GM19238 (cell line): ENCODE data around the gene ZFP62.

ENCODE experiments used
- DNase-seq: peaks from one replicate; pipeline ENCODE4 v3.0.0; 2011; ENCODE audit warnings: low spot score; ENCODE audit not compliant: insufficient read length

Gene ZFP62

GRCh38 chr5:180868960-180869359, 7.9 kb upstream of the ZFP62 start:
- DNase-seq = peak; percentile 16

- DNase-seq = no peak
Observed at GRCh38 chr5:180866985-180867384, 5.9 kb upstream of the ZFP62 start.

DNA sequence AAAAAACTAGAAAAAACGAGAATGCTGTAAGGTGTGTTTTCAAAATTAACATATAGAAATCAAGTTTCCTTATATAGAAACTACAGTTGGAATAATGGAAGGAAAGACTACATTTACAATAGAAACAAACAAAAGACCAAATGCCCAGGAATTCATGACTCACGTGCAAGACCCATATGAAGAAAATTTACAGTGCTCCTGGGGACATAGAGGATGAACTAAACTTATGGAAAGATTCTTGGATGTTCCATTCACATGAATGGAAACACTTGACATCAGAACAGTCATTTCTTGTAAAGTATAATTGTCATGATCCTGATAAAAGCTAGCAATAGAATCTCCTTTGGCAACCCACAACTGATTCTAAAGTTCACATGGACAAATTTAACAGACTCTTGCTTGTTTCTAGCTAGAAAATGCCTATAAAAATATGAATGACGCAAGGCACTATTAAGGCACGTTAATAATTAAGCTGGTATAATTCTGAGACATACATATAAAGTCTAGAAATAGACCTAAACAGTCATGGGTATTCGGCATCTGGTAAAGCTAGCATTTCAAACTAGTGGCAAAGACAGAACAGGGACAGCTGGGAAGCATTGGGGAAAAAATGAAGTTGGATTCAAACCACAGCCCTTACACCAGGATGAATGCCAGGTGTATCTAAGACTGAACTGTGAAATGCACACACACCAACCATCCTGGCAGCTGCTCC, 5.1 kb upstream of the ZFP62 start:
- DNase-seq = no peak

DNA sequence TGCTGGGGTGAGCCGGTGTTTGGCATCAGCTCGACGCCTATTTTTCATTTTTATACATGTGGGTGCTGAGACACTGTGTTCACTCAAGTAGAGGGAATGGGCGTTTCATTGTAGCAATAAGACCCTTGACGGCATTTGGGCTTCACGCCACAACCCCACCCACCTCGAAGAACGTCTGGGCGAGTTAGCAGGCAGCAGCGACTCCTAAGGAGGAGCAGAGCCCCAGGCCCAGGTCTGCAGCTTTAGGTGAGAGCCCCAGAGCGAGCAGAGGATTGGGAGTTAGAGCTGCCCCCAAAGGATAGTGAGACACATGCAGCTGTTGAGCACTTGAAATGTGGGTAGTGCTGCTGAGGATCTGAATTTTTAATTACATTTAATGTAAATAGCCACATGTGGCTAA, 1.6 kb upstream of the ZFP62 start:
- no peak for DNase-seq

DNA sequence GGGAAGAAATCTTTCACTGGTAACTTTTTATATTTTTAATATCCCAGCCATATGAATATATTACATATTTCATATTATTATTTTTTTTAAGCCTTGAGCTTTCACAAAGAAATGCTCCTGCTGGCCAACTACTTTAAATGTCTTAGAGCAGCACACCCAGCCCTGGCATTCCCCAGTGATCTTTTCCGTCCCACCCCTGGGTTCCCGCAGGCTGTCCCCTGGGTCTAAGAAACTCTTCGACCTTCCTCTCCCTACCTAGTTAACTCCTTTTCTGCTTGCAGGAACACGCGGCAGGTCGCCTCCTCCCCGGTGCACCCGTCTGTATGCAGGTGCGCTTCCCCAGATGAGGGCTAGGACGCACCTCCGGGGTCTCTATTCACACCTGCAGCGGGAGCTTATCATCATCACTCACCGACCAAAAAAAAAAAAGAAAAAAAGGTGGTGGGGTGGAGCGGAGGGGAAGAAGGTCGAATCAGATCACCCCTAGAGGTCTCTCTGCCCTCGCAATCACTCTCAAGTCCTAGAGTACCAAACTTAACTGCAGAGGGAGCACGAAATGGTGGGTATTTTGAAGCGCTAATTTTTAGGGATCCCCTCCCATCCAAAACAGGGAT, 696 bp downstream of the ZFP62 start:
- peak; percentile 55 for DNase-seq

- DNase-seq = no peak
Observed at GRCh38 chr5:180858586-180858985, 2.5 kb downstream of the ZFP62 start.

DNA sequence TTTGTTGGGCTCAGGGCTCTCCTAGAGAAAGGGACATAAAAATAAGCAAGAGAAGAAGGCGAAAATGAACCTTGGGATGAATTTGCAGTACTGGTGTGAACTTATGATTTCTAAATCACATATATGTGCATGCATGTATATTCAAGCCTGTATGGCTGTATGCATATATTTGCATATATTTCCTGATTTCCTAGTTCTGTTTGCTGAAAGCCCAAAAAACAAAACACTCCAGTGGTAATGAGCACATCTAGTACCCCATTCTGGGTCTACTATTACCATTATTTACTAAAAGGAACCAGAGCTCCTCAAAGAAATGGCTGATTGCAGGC, 7.3 kb downstream of the ZFP62 start:
- DNase-seq = no peak

DNA sequence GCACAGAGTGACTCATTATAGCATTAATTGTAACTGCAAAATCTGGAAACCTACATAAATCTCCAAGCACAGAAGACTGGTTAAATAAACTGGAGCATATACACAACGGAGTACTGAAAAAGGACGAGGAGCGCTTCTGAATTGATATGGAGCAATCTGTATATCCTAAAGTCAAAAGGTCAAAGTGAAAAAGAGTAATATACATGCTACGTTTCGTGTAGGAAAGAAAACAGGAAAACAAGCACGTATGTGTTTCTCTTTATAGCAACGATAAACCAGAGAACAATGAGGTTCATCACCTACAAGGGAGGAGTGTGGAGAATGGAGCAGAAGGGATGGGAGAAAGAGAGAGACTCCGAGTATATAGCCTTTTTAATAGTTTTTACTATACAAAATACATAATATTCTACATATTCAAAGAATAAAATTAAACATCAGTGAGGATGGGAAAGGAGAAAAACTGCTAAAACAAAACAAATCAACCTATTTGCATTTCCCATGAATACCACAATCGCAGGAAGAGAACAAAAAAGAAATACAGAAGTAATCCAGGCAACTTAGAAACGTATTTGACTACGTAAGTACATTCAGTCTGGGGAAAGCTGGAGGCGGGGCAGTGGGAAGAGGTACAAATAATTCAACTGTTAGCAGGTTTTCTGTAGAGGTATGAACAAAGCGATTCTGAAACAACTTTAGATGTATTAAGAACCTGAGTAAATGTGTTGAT, 7.8 kb downstream of the ZFP62 start:
- DNase-seq = no peak

GRCh38 chr5:180852495-180852894, 8.6 kb downstream of the ZFP62 start:
- no peak for DNase-seq

DNA sequence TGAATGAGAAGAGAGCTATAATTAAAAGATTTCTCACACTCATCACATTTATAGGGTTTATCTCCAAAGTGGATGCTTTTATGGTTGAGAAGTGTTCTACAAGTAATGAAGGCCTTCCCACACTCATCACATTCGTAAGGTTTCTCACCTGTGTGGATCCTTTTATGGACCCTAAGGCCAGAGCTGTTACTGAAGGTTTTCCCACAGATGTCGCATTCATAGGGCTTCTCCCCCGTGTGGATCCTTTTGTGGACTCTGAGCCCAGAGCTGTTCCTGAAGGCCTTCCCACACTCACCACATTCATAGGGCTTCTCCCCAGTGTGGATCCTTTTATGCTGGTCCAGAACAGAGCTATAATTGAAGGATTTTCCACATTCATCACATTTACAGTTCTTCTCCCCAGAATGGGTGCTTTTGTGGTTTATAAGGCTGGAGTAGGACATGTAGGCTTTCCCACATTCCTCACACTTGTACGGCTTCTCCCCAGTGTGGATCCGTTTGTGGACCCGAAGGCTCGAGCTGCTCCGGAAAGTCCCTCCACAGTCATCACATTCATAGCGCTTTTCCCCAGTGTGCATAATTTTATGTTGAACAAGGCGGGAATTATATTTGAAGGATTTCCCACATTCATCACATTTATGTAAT, 10.5 kb downstream of the ZFP62 start:
- no peak for DNase-seq

DNA sequence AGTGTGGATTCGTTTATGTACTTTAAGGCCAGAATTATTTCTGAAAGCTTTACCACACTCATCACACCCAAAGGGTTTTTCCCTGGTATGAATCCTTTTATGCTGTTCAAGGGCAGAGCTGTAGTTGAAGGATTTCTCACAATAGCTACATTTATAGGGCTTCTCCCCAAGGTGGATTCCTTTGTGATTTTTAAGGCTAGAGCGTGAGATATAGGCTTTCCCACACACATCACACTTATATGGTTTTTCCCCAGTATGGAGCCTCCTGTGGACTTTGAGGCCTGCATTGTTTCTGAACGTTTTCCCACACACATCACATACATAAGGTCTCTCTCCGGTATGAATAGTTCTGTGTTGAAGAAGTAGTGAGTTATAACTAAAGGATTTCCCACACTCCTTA, 11.2 kb downstream of the ZFP62 start:
- no peak for DNase-seq

DNA sequence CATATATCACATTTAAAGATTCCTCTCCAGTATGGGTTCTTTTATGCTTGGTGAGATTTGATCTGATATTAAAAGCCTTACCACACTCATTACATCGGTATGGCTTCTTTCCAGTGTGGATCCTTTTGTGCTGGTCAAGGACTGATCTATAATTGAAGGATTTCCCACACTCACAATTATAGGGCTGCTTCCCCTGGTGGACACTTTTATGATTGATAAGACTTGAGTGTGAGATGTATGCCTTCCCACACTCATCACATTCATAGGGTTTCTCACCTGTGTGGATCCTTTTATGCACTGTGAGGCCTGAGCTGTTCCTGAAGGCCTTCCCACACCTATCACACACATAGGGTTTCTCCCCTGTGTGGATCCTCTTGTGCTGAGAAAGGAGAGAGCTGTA, 12.2 kb downstream of the ZFP62 start:
- no peak for DNase-seq

GRCh38 chr5:180848265-180848664, 12.8 kb downstream of the ZFP62 start:
- no peak for DNase-seq

DNA sequence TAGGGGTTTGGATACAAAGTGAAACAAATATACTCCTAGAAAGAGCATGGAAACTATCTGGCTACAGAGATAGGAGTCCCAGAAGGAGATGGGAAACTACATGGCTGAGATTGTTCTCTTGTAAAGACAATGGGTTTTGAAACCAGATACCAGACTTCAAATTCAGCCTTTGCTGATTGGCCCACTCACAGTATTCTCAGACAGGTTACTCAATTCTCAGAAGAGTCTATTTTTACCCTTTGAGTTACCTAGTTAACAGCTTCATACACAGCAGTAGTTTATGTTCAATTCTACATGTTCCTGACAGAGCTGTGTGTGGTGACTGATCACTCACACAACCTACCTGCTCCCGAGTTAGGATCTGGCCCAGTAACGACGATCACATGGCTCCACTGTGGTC, 14.1 kb downstream of the ZFP62 start:
- no peak for DNase-seq

DNA sequence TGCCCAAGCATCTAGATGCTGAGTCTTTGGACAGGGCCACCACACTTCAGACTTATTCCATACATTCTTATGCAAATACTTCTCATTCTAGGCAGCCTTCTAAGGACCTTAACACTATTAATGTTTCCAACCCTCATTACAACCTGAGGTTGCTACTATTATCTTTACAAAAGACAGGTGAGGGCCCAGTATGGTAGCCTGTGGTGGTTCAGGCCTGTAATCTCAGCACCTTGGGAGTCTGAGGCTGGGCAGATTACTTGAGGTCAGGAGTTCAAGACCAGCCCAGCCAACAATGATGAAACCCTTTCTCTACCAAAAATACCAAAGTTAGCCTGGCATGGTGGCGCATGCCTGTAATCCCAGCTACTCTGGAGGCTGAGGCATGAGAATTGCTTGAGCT, 16.2 kb downstream of the ZFP62 start:
- no peak for DNase-seq

DNA sequence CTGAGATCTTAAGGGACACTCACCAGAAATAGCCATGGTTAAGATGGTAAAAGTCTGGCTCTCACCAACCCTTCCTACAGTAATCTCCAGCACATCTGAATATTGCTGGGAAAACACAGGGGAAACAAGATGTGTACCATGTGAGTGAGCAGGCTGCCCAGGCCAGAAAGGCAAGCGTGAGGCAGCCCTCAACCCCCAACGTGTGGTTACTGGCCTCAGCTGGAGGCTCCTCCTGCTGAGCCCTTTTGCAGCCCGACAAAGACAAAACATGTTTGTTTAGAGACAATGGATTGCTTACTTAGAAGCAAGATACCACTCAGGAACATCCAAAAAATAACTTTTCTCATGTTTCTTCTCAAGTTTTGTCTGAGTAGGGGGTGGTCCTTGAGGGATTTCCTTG, 16.6 kb downstream of the ZFP62 start:
- DNase-seq = no peak

DNA sequence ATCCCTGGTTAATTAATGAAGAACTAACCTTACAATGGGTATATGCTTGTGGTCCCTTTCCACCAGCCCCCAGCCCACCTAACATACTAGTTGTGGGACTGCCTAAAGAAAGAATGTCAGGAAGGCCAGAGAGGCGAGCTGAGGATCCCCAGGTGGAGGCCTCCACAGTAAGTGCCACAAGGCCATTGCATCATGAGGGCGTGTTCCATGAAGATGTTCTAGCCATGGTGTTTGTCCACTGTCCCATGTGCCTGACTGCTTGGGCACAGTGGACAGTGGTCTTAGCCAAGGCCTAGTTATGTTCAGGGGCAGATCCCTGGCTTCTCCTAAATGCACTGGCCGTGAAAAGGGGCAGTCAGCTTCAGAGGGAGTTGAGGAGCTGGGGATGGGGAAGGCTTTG, 21.1 kb downstream of the ZFP62 start:
- DNase-seq = no peak

DNA sequence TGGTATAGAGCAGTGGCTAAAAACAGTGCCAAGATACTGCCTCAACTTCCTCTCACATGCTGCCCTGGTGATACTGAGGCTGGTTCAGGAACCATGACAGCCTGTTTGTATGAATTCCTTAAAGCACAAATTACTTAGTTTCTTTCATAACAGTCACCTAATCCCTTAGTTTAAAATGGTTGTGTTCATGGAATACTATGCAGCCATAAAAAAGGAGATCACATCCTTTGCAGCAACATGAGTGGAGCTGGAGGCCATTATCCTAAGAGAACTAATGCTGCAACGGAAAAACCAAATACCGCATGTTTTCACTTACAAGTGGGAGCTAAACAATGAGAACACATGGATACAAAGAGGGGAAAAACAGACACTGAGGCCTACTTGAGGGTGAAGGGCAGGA, 21.8 kb downstream of the ZFP62 start:
- DNase-seq = no peak

DNA sequence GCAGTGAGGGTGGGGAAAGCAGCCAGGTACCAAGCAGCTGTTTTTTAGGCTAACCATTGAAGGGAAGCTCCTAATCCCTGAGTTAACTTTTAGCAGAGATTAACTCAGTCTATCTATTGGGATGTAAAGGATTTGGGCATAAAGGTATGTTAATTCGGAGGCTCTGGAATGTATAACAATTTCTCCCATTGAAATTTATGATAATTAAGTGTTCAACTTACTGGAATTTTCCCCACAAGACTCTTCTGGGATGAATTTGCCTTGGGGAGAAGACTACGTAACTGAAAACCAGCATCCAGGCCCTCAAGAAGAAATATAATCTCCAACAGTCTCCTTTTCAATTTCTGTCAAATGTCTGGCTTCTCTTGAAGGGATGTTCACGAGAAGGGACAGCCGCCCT, 23.6 kb downstream of the ZFP62 start:
- no peak for DNase-seq

GRCh38 chr5:180832638-180833068, 28.4 kb downstream of the ZFP62 start:
- DNase-seq = peak; percentile 32

- DNase-seq = peak; percentile 71
Observed at GRCh38 chr5:180831139-180832093, 29.7 kb downstream of the ZFP62 start.
